BE2C (cell line): ENCODE measurements around the gene ZBTB16.

ENCODE experiments used
- DNase-seq: peaks from one replicate; pipeline ENCODE4 v3.0.0-alpha.2; 2020
- H3K27me3 ChIP-seq: fragments of 250-450 bp; sonication (Bioruptor Pico); 2 replicates; pipeline ENCODE4 v1.5.1; 2020; ENCODE audit warnings: mild to moderate bottlenecking
- H3K36me3 ChIP-seq: fragments of 250-450 bp; sonication (Bioruptor Pico); 2 replicates; pipeline ENCODE4 v1.5.1; 2020; ENCODE audit warnings: mild to moderate bottlenecking
- H3K4me1 ChIP-seq: fragments of 250-450 bp; sonication (Bioruptor Pico); 2 replicates; pipeline ENCODE4 v1.5.1; 2020
- H3K4me3 ChIP-seq: 2 replicates; pipeline ENCODE4 v1.5.1; 2011; ENCODE audit warnings: low read depth, low read length
- H3K9me3 ChIP-seq: fragments of 250-450 bp; sonication (Bioruptor Pico); 2 replicates; pipeline ENCODE4 v1.5.1; 2020
- TF ChIP-seq, protein P1 (sequence below): IDR thresholded peaks from 2 replicates; pipeline ENCODE4 v1.5.1; 2012; ENCODE audit warnings: mild to moderate bottlenecking, low read depth, low read length

The ZBTB16 gene

GRCh38 chr11:114136686-114137640 is 77.5 kb downstream of the ZBTB16 start:
- no peak overlapping the region for H3K4me3 ChIP-seq
- H3K36me3 ChIP-seq, result no peaks in the 10 kb centered on the region
- H3K4me1 ChIP-seq, result no peaks in the 10 kb centered on the region
- TF ChIP-seq, protein P1, sequence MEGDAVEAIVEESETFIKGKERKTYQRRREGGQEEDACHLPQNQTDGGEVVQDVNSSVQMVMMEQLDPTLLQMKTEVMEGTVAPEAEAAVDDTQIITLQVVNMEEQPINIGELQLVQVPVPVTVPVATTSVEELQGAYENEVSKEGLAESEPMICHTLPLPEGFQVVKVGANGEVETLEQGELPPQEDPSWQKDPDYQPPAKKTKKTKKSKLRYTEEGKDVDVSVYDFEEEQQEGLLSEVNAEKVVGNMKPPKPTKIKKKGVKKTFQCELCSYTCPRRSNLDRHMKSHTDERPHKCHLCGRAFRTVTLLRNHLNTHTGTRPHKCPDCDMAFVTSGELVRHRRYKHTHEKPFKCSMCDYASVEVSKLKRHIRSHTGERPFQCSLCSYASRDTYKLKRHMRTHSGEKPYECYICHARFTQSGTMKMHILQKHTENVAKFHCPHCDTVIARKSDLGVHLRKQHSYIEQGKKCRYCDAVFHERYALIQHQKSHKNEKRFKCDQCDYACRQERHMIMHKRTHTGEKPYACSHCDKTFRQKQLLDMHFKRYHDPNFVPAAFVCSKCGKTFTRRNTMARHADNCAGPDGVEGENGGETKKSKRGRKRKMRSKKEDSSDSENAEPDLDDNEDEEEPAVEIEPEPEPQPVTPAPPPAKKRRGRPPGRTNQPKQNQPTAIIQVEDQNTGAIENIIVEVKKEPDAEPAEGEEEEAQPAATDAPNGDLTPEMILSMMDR, result no peak
- peaks cover 14% of the 10 kb centered on the region for H3K27me3 ChIP-seq
- no peaks in the 10 kb centered on the region for H3K9me3 ChIP-seq
- DNase-seq, result no peak

DNA sequence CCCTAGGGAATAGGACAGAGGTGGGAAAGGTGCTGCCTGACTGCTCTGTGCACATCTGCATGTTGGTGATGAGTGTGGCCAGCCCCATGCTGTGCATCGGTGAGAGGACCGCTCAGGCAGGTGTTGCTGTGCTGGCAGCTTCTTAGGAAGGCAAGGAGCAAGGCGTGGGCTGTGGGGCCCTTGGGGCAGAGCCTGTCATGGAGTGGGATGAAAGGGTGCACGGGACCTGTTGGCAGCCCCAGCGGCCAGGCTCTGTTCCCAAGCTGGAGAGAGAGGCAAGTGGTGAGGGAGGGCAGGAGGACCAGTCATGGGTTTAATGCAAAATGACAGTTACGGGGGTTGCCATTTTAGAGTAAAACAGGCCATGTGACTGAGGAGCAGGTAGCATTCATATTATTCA is 78.3 kb downstream of the ZBTB16 start:
- H3K36me3 ChIP-seq, result no peaks in the 10 kb centered on the region
- TF ChIP-seq, protein P1, result no peak
- H3K27me3 ChIP-seq, result peaks cover 17% of the 10 kb centered on the region
- no peaks in the 10 kb centered on the region for H3K4me1 ChIP-seq
- H3K9me3 ChIP-seq, result no peaks in the 10 kb centered on the region
- no peak for DNase-seq
- no peak overlapping the region for H3K4me3 ChIP-seq

GRCh38 chr11:114138411-114138810 is 78.9 kb downstream of the ZBTB16 start:
- H3K4me1 ChIP-seq, result no peaks in the 10 kb centered on the region
- TF ChIP-seq, protein P1, result no peak
- no peaks in the 10 kb centered on the region for H3K36me3 ChIP-seq
- no peak for DNase-seq
- peaks cover 17% of the 10 kb centered on the region for H3K27me3 ChIP-seq
- H3K9me3 ChIP-seq, result no peaks in the 10 kb centered on the region
- H3K4me3 ChIP-seq, result no peak overlapping the region

DNA sequence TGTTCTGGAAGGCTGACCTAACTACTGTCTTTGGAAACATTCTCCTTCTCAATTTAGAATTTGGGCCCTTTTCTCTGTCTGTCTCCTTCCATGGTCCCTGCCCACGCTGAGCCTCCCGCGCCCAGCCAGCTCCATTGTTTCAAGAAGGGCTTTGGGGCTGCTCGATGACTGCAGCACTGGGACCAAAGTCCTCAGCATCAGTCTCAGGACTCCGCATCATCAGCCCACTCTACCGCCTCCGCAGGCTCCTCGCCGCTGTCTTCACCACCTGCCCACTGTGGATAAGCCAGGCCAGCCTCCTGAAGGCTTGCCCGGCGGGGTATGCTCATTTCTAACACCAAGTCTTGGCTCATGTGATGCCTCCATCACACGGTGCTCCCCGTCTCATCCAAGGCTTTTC is 81.3 kb downstream of the ZBTB16 start:
- Histone ChIP-seq H3K4me1 (no peaks in the 10 kb centered on the region), H3K36me3 (no peaks in the 10 kb centered on the region), H3K9me3 (no peaks in the 10 kb centered on the region), H3K4me3 (no peak overlapping the region), H3K27me3 (peaks cover 17% of the 10 kb centered on the region)
- TF ChIP-seq, protein P1, result no peak
- no peak for DNase-seq

DNA sequence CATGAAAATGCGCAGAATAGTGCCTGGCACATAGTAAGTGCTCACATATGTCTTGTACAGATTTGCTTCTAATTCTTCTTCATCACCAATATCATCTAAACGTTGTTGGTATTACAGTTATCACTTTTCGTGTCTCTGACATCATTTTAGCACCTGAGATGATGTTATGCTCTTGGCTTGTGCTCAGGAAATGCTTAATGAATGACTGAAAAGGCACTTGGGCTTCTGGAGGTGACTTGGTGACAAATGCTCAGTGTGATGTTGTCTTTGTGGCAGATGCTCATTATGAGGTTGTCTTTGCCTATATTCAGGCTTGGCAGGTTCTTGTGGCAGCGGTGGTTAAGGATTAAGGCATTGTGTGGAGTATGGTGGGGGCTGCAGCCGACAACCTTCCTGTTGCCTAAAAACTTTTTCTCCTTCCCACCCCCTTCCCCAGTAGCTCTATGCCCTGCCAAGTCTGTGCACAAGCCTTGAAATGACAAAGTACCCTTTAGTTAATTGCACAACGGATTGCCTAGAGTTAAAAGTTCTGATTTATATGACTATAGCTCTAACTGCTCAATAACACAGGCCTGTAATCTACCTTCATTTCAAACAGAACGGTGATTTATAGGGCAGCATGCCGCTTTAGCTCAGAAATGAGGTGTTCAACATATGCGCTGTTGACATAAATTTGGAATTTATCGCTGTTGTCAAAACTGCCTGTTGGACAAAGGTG is 82.5 kb downstream of the ZBTB16 start:
- no peak overlapping the region for H3K4me3 ChIP-seq

More for the DNA sequence above, 82.5 kb downstream of the ZBTB16 start:
- no peaks in the 10 kb centered on the region for H3K36me3 ChIP-seq
- TF ChIP-seq, protein P1, result no peak
- H3K27me3 ChIP-seq, result peaks cover 17% of the 10 kb centered on the region
- DNase-seq, result no peak
- no peaks in the 10 kb centered on the region for H3K9me3 ChIP-seq
- H3K4me1 ChIP-seq, result no peaks in the 10 kb centered on the region
